Psoas muscle (tissue), 8 donors: ENCODE data around the gene DOK4. TPM values are rescaled to one million over a fixed set of nuclear protein-coding genes. Genes with fewer than 3 reads are reported as not detected.

Source experiments
- ATAC-seq, 4 donors: fragments of 200-7000 bp; cut with Tn5 transposase; one replicate each; pipeline ENCODE4 v1.9.1; 2020; ENCODE audit warnings: moderate library complexity in 3 of 4, mild to moderate bottlenecking in 2 of 4
- DNase-seq, 2 donors: peaks; one replicate each; pipeline ENCODE4 v3.0.0-alpha.2; 2020
- H3K27ac ChIP-seq: fragments of 200-600 bp; one replicate; pipeline ENCODE4 v1.8.0; 2022
- H3K27me3 ChIP-seq, 3 donors: fragments of 200-600 bp in 1 of 3; one replicate each; pipeline versions ENCODE4 v1.6.1 to v1.8.0; 2013 to 2022; ENCODE audit warnings: low read length in 2 of 3, mild to moderate bottlenecking in 2 of 3, moderate library complexity in 1 of 3; ENCODE audit not compliant: insufficient read depth in 3 of 3
- H3K36me3 ChIP-seq, 2 donors: fragments of 200-600 bp in 1 of 2; one replicate each; pipeline versions ENCODE4 v1.6.1 to v1.8.0; 2013 to 2022; ENCODE audit warnings: low read depth in 1 of 2, mild to moderate bottlenecking in 1 of 2, moderate library complexity in 1 of 2; ENCODE audit not compliant: insufficient read depth in 1 of 2
- H3K4me1 ChIP-seq: fragments of 200-600 bp; one replicate; pipeline ENCODE4 v1.8.0; 2022
- H3K4me3 ChIP-seq: fragments of 200-600 bp; one replicate; pipeline ENCODE4 v1.8.0; 2022; ENCODE audit warnings: mild to moderate bottlenecking
- H3K9me3 ChIP-seq: fragments of 200-600 bp; one replicate; pipeline ENCODE4 v1.8.0; 2022
- WGBS, 3 donors: extraction: QIAGEN DNeasy Blood & Tissue Kit; methylation state at CpG; one replicate each; pipeline versions ENCODE4 v1.1.6 to v1.1.7; 2013; 5-methylcytosine and 5-hydroxymethylcytosine counted together
- intact Hi-C, 2 donors: fragments of 100-400 bp; cut with DNase I; formaldehyde crosslinking; loops; one replicate each; pipeline versions ENCODE4 v1.11.0 to v1.14.2; 2022
- polyA plus RNA-seq, 3 donors: library from polyadenylated mRNA; stranded (reverse); fragments of 200-250 nt; gene quantifications; one replicate each; pipeline ENCODE4 v1.2.3, GENCODE V29; 2013
- total RNA-seq, 4 donors: library from RNA; stranded (reverse); fragmentation: NEBNext Ultra II Directional in 2 of 4; extraction: Animal tissue kit (Norgen Biotek cat#: 25700) in 2 of 4; gene quantifications; one replicate each; pipeline versions ENCODE4 v1.2.1 to v1.2.4, GENCODE V29; 2021 to 2023
- TF ChIP-seq, protein P1 (sequence below): fragments of 200-600 bp; IDR thresholded peaks from one replicate; pipeline ENCODE4 v1.8.0; 2022; ENCODE audit warnings: antibody characterized with exemption
- donor health status: healthy with polysubstance abuse.
- donor health status: DM: no; HTN: no; CAD: no; lungs with moderate emphysema.
- donor health status: Bipolar disorder and iron deficiency.
- donor health status: healthy.
- donor health status: DM: yes; HTN: yes; CAD: no.
- donor health status: DM: no; HTN: no; CAD: no.
- donor health status: DM: no; HTN: no; CAD: no.
- donor health status: DM: yes; HTN: yes; CAD: no.

The DOK4 gene
- total and polyA plus RNA-seq, 7 donors = 1.3 to 4.3 (median 1.9) TPM

DNA sequence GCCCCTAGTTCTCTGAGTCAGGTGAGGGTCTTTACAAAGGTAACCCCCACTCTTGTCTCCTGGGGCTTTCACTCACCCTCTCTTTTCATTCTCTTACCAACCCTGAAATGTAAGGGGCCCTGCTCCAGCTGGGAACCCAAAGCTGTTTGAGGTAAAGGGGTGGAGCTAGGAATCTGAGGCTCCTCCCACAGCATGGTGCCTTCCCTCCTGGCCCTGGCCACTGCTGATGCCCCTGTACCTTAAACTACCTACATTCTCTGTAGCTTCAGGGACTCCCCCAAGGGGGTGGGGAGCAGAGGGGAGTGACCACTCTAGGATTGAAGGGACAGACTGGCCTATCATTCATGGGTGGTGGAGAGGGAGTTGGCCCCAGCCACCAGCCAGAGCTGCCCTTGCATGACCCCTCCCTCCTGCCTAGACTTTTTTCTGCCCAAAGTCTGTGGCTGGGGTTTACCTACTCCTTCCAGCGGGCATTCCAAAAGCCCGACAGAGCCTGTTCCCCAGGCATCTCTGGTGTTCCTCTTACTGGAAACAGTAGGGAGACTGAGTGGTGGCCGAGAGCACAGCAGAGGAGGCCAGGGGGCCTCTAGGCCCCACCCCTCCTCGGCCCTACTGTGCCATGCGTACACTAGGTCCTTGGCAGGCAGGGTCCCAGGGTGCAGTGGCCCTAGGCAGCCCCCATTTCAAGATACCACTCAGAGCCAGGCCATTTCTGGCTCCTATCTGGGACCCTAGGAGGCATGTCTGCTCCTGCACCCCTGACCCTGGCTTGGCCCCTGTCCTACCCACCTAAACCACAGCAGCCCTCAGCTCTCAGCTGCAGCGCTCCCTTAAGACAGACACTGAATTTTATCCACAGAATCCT is 9.5 kb downstream of the DOK4 start:
- intact Hi-C loops = loop anchor here in 1 of 2 donors (5.0 kb wide), 1 partner anchor 41 kb away; no protein-coding TSS in a partner anchor
- ATAC-seq (no peak), DNase-seq (peak in 1 of 2 donors; percentile 21)
- Histone ChIP-seq H3K4me3 (no peak overlapping the region), H3K9me3 (no peaks in the 10 kb centered on the region), H3K4me1 (no peaks in the 10 kb centered on the region), H3K27me3 (no peaks in the 10 kb centered on the region), H3K27ac (no peak overlapping the region), H3K36me3 (peaks cover 0 to 20% of the 10 kb centered on the region in 2 donors)
- WGBS, 3 donors = 80 to 88% (median 88%) methylated on average over 6 of the region's 6 CpGs
- TF ChIP-seq, protein P1, sequence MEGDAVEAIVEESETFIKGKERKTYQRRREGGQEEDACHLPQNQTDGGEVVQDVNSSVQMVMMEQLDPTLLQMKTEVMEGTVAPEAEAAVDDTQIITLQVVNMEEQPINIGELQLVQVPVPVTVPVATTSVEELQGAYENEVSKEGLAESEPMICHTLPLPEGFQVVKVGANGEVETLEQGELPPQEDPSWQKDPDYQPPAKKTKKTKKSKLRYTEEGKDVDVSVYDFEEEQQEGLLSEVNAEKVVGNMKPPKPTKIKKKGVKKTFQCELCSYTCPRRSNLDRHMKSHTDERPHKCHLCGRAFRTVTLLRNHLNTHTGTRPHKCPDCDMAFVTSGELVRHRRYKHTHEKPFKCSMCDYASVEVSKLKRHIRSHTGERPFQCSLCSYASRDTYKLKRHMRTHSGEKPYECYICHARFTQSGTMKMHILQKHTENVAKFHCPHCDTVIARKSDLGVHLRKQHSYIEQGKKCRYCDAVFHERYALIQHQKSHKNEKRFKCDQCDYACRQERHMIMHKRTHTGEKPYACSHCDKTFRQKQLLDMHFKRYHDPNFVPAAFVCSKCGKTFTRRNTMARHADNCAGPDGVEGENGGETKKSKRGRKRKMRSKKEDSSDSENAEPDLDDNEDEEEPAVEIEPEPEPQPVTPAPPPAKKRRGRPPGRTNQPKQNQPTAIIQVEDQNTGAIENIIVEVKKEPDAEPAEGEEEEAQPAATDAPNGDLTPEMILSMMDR = no peak

DNA sequence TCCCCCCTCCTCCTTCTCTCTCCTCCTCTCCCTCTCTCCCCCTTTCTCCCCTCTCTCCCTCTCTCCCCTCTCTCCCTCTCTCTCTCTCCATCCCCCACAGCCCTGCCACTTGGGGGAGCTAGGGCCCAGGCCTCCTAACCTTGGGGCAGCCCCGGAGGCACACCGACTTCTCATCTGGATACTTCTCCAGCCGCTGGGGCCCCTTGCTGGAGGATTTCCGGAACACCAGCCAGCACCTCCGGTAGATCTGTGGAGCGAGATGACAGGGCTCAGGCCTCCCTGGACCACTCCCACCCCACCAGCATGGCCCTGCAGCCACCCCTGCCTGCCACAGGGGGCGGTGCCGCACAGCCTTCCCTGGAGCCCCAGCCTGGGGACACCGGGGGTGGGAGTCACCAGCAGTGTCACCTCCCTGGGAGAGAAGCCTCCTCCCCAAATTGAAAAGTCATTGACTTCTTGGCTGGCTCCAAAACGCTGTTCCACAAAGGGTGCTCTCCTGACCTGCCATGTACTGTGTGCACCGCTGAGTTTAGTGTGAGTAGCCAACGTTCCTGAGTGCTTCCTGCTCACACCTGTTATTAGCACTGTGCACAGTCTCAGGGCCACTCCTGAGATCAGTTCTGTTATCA is 10.5 kb downstream of the DOK4 start:
- TF ChIP-seq, protein P1 = peak; percentile 32
- H3K4me3 ChIP-seq = no peak overlapping the region
- no peaks in the 10 kb centered on the region for H3K27me3 ChIP-seq
- H3K9me3 ChIP-seq = no peaks in the 10 kb centered on the region
- peaks cover 6% of the 10 kb centered on the region for H3K4me1 ChIP-seq
- intact Hi-C loops = loop anchor here in 1 of 2 donors (5.0 kb wide), 1 partner anchor 41 kb away; no protein-coding TSS in a partner anchor
- WGBS, 3 donors = 15 to 35% (median 16%) methylated on average over 12 of the region's 12 CpGs
- H3K36me3 ChIP-seq = peaks cover 0 to 30% of the 10 kb centered on the region in 2 donors
- DNase-seq (peak in 1 of 2 donors; percentile 67), ATAC-seq (peak in 3 of 4 donors; percentile 45 to 69 (median 61))
- H3K27ac ChIP-seq = no peak overlapping the region

DNA sequence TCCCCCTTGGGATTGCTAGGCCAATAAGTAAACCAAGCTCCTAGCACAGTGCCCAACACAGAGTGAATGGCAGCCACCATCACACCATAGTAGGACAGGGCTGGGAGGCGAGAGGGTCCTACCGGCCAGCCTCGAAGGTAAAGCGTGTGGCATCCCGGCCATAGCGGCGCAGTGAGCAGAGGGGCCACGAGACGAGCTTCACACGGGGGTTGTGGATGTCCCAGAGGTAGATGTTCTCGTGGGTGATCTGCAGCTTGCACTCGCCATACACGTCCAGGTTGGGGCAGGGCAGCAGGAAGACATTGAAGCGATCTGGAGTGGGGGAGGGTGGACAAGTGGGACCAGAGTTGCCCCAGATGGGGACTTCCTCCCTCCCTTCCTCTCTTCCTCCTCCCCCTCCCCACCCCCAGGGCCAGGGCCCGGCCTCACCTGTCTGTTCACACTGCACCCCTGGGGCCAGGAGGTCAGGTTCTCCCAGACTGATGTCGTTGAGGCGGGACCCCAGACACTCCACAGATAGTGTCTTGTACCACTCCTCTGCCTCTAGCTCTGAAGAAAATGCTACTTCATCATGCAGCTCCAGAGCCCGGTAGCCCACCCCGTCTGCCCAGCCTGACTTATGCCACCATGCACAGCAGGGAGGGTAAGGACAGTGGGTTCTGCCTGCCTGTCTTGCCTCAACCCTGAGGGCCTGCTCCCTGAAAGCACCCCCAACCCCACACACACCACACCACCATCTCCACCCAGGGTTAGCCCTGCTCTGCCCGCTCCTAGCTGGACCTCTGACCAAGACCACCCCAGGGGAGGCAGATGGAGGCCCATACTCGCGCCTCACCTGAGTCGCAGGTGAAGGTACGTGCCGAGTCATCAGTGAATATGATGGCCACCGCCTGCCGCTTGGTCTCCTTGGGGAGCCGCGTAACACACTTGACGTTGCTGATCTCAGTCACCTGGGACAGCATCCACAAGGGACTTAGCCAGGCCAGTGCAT is 11.3 kb downstream of the DOK4 start:
- Histone ChIP-seq H3K27me3 (no peaks in the 10 kb centered on the region), H3K27ac (no peak overlapping the region), H3K9me3 (no peaks in the 10 kb centered on the region), H3K36me3 (peaks cover 0 to 38% of the 10 kb centered on the region in 2 donors), H3K4me3 (no peak overlapping the region), H3K4me1 (peaks cover 12% of the 10 kb centered on the region)
- DNase-seq (peak in 1 of 2 donors; percentile 45), ATAC-seq (no peak)
- 79 to 83% (median 82%) methylated on average over 28 to 30 of the region's 30 CpGs for WGBS, 3 donors
- TF ChIP-seq, protein P1 = no peak
- intact Hi-C loops = loop anchor here in 1 of 2 donors (5.0 kb wide), 1 partner anchor 42 kb away; no protein-coding TSS in a partner anchor

DNA sequence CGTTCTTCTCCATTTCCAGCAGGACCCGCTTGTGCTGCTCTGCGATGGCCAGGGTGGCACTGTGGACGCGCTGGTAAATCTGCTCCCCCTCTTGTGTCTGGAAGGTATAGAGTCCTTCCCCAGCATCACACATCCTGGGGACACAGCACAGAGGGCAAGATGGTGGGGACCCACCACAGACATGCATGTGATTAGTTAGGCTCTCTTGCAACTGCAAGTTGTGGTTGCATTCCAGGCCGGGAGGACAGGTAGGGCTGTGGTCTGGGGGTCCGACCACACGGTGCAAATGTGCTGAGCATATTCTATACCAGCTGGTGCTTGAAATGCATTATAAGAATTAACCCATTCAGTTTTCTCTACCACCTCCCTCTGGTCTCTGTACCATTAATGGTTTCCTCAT is 12.4 kb downstream of the DOK4 start:
- Histone ChIP-seq H3K27me3 (no peaks in the 10 kb centered on the region), H3K9me3 (no peaks in the 10 kb centered on the region), H3K27ac (no peak overlapping the region), H3K4me1 (peaks cover 12% of the 10 kb centered on the region), H3K36me3 (peaks cover 0 to 49% of the 10 kb centered on the region in 2 donors), H3K4me3 (no peak overlapping the region)
- TF ChIP-seq, protein P1 = no peak
- no peak for ATAC-seq
- DNase-seq = peak in 1 of 2 donors; percentile 31
- intact Hi-C loops = no loop called here
- 59 to 67% (median 60%) methylated on average over 7 to 8 of the region's 8 CpGs for WGBS, 3 donors
